Endothelial cell of umbilical vein (primary cell): ENCODE measurements around the gene HSH2D. TPM values are rescaled to one million over a fixed set of nuclear protein-coding genes. Genes with fewer than 3 reads are reported as not detected.

ENCODE experiments used
- BruUV-seq: library from RNA; stranded (reverse); fragments of 400-500 nt; replicated peaks from 2 replicates; lab custom pipeline; 2021; lab: Mats Ljungman, UMichigan
- CTCF ChIA-PET: fragments of 300-600, 350-600 bp; sonication (Branson Sonifier 250); formaldehyde crosslinking; loops from one replicate; lab custom pipeline; 2021; ENCODE audit warnings: antibody characterized with exemption, inconsistent platforms; lab: Charles Lee
- POLR2A ChIA-PET: fragments of 300-600, 350-600 bp; sonication (Branson Sonifier 250); formaldehyde crosslinking; loops from one replicate; lab custom pipeline; 2021; ENCODE audit warnings: antibody characterized with exemption, inconsistent platforms; lab: Charles Lee
- DNase-seq: peaks from one replicate; pipeline ENCODE4 v3.0.0-alpha.2; 2011; ENCODE audit warnings: low read depth, low spot score
- FAIRE-seq: peaks from 2 replicates; lab custom pipeline; 2011; peaks lifted over from hg19 to GRCh38; lab: Jason Lieb, UNC
- H2AFZ ChIP-seq: 2 replicates; pipeline ENCODE4 v1.6.0; 2012; ENCODE audit warnings: low read depth, low read length, control low read depth, inconsistent platforms
- H3K27ac ChIP-seq: 2 replicates; pipeline ENCODE4 v1.5.1; 2011; ENCODE audit warnings: low read depth, mild to moderate bottlenecking, control low read depth, low read length, moderate library complexity; ENCODE audit not compliant: insufficient read depth
- H3K27me3 ChIP-seq, 2 experiments: 2 replicates each; pipeline versions ENCODE4 v1.6.0 to v1.6.1; 2011; ENCODE audit warnings: low read length in 2 of 2, mixed read lengths in 1 of 2; ENCODE audit not compliant: control insufficient read depth in 2 of 2, insufficient read depth in 2 of 2
- H3K36me3 ChIP-seq, 2 experiments: 2 replicates in 1 of 2; 3 replicates in 1 of 2; pipeline ENCODE4 v1.5.1; 2011; ENCODE audit warnings: low read length in 2 of 2, mild to moderate bottlenecking in 1 of 2, moderate library complexity in 1 of 2; ENCODE audit not compliant: control insufficient read depth in 2 of 2, insufficient read depth in 2 of 2; ENCODE audit errors: extremely low read depth in 1 of 2
- H3K4me1 ChIP-seq: 3 replicates; pipeline ENCODE4 v1.5.1; 2011; ENCODE audit warnings: mild to moderate bottlenecking, low read length; ENCODE audit not compliant: control insufficient read depth, insufficient read depth; ENCODE audit errors: extremely low read depth
- H3K4me2 ChIP-seq: 2 replicates; pipeline ENCODE4 v1.6.1; 2011; ENCODE audit warnings: low read length, control low read depth, mixed read lengths; ENCODE audit not compliant: insufficient read depth
- H3K4me3 ChIP-seq, 3 experiments: fragments of 200-600 bp in 1 of 3; sonication (generic), shearing (Covaris generic) in 1 of 3; replicated peaks in 1 of 3; 2 replicates each; pipeline ENCODE4 v1.5.1; 2011 to 2016; ENCODE audit warnings: control low read depth in 3 of 3, low read length in 3 of 3, mild to moderate bottlenecking in 2 of 3, inconsistent platforms in 1 of 3, low read depth in 1 of 3, moderate library complexity in 1 of 3; ENCODE audit not compliant: insufficient read depth in 1 of 3
- H3K79me2 ChIP-seq: 2 replicates; pipeline ENCODE4 v1.6.0; 2012; ENCODE audit warnings: low read length, inconsistent platforms; ENCODE audit not compliant: control insufficient read depth, insufficient read depth
- H3K9ac ChIP-seq: replicated peaks from 2 replicates; pipeline ENCODE3; 2011; ENCODE audit warnings: low read length, control low read depth; ENCODE audit not compliant: insufficient read depth; ENCODE audit errors: extremely low read depth
- H3K9me1 ChIP-seq: replicated peaks from 3 replicates; pipeline ENCODE4 v1.6.0; 2011; ENCODE audit warnings: mild to moderate bottlenecking, low read length; ENCODE audit not compliant: control insufficient read depth, insufficient read depth; ENCODE audit errors: extremely low read depth
- H3K9me3 ChIP-seq: replicated peaks from 2 replicates; pipeline ENCODE4 v1.5.1; 2012; ENCODE audit warnings: low read length, inconsistent platforms; ENCODE audit not compliant: control insufficient read depth, insufficient read depth
- H4K20me1 ChIP-seq: replicated peaks from 2 replicates; pipeline ENCODE3; 2011; ENCODE audit warnings: mild to moderate bottlenecking, low read length; ENCODE audit not compliant: control insufficient read depth, insufficient read depth; ENCODE audit errors: extremely low read depth
- CTCF ChIP-seq, 2 donors: IDR thresholded peaks; 1 replicate in 1 of 2; 2 replicates in 1 of 2; pipeline ENCODE4 v1.5.1; 2011; ENCODE audit warnings: low read length in 2 of 2, mild to moderate bottlenecking in 2 of 2, moderate library complexity in 2 of 2, control low read depth in 1 of 2, inconsistent platforms in 1 of 2, low read depth in 1 of 2; ENCODE audit not compliant: insufficient read depth in 1 of 2; ENCODE audit errors: extremely low read depth in 1 of 2
- EZH2 ChIP-seq: IDR thresholded peaks from 2 replicates; pipeline ENCODE4 v1.6.1; 2012; ENCODE audit warnings: borderline replicate concordance, low read depth, mild to moderate bottlenecking, moderate library complexity, low read length, inconsistent platforms; ENCODE audit not compliant: severe bottlenecking
- FOS ChIP-seq: IDR thresholded peaks from 2 replicates; pipeline ENCODE4 v1.6.1; 2011; ENCODE audit warnings: mild to moderate bottlenecking, low read length, moderate library complexity, borderline replicate concordance; ENCODE audit not compliant: insufficient read depth
- GATA2 ChIP-seq: IDR thresholded peaks from 2 replicates; pipeline ENCODE4 v1.7.0; 2011; ENCODE audit warnings: low read depth, mild to moderate bottlenecking, moderate library complexity, mixed read lengths, low read length; ENCODE audit not compliant: insufficient read length, insufficient read depth
- JUN ChIP-seq: IDR thresholded peaks from 2 replicates; pipeline ENCODE4 v1.6.1; 2011; ENCODE audit warnings: borderline replicate concordance, low read depth; ENCODE audit not compliant: insufficient read length, insufficient read depth
- MAX ChIP-seq: IDR thresholded peaks from 2 replicates; pipeline ENCODE4 v1.6.1; 2011; ENCODE audit not compliant: insufficient read depth, insufficient read length
- MYC ChIP-seq: IDR thresholded peaks from one replicate; pipeline ENCODE4 v1.6.1; 2011; ENCODE audit warnings: mild to moderate bottlenecking, low read depth, low read length
- POLR2A ChIP-seq: IDR thresholded peaks from 2 replicates; pipeline ENCODE4 v1.6.1; 2012; ENCODE audit warnings: low read depth, mild to moderate bottlenecking, control low read depth, low read length
- POLR2AphosphoS5 ChIP-seq: IDR thresholded peaks from 2 replicates; pipeline ENCODE4 v1.6.1; 2012; ENCODE audit warnings: low read depth, mild to moderate bottlenecking, control low read depth, low read length, moderate library complexity; ENCODE audit not compliant: insufficient read depth
- dilution Hi-C: fragments of 300-500 bp; cut with MboI; formaldehyde crosslinking; loops from one replicate; pipeline ENCODE4 v1.15.0; 2019; ENCODE audit warnings: low sequenced_read_pairs; ENCODE audit not compliant: extremely low pct_ligation_motif_present
- intact Hi-C: fragments of 100-400 bp; cut with micrococcal nuclease; formaldehyde crosslinking; loops from one replicate; pipeline ENCODE4 v1.10.0; 2022
- polyA plus RNA-seq, 4 experiments: library from polyadenylated mRNA; depleted of rRNA in 3 of 4; stranded (reverse) in 3 of 4; unstranded in 1 of 4; fragments of >200 nt; gene quantifications; 2 replicates each; pipeline versions ENCODE4 v1.2.1 to v1.2.3, GENCODE V29; 2011 to 2012; ENCODE audit warnings: missing spikeins in 1 of 4
- total RNA-seq: library from RNA; stranded (reverse); gene quantifications from 2 replicates; pipeline ENCODE4 v1.2.3, GENCODE V29; 2021

HSH2D gene
- total and polyA plus RNA-seq, 2 donors (not counting 3 experiments of a cell fraction or from before 2014, with no cell fraction given) = not detected

GRCh38 chr19:16141043-16141442 is 2.4 kb upstream of the HSH2D start:
- Histone ChIP-seq H3K4me3 (no peak overlapping the region), H3K4me1 (no peaks in the 10 kb centered on the region), H3K79me2 (no peaks in the 10 kb centered on the region), H3K36me3 (no peaks in the 10 kb centered on the region), H3K9me1 (no peaks in the 10 kb centered on the region), H3K9ac (no peak overlapping the region), H3K9me3 (no peaks in the 10 kb centered on the region), H2AFZ (no peak overlapping the region), H3K27ac (no peak overlapping the region), H3K4me2 (no peak overlapping the region), H3K27me3 (peaks cover 0 to 2% of the 10 kb centered on the region in 2 experiments), H4K20me1 (no peaks in the 10 kb centered on the region)
- FAIRE-seq (no peak), DNase-seq (no peak)
- dilution Hi-C loops = no loop called here
- BruUV-seq = no TSS peak
- TF ChIP-seq POLR2A = no peak
- TF ChIP-seq FOS = no peak
- TF ChIP-seq POLR2AphosphoS5 = no peak
- no peak for TF ChIP-seq MAX
- no peak for TF ChIP-seq CTCF (IDR thresholded peaks at IDR 0.05; ENCODE audit: extremely low read depth in 1 of 2, insufficient read depth in 1 of 2, low read depth in 1 of 2, low read length in 2 of 2)
- TF ChIP-seq EZH2 = no peak
- no peak for TF ChIP-seq JUN
- TF ChIP-seq MYC = no peak
- TF ChIP-seq GATA2 = no peak
- intact Hi-C loops = no loop called here
- ChIA-PET CTCF (interaction anchor here (2.2 kb wide), 1 partner anchor 99 kb away, joined by 5 read pairs; no protein-coding TSS in a partner anchor), POLR2A (no interaction called here)
